Measurements from ENCODE around the gene RIN3. TPM values are rescaled to one million over a fixed set of nuclear protein-coding genes. Genes with fewer than 3 reads are reported as not detected.

RIN3 gene
- total RNA-seq (6.2 TPM), polyA plus RNA-seq (20.6 TPM)
- long read RNA-seq, donor 1 = 0 reads
- long read RNA-seq, donor 2 = 0 reads
- long read RNA-seq, donor 3, partial matches to known transcripts = 13 of 14 reads
- long read RNA-seq, donor 3, other reads (novel, unspliced or antisense) = 0 of 14 reads
- long read RNA-seq, donor 4, full-length matches to known transcripts = 1 of 35 reads
- long read RNA-seq, donor 4, partial matches to known transcripts = 34 of 35 reads
- long read RNA-seq, donor 4, other reads (novel, unspliced or antisense) = 0 of 35 reads
- long read RNA-seq, donor 5, partial matches to known transcripts = 6 of 9 reads
- long read RNA-seq, donor 5, other reads (novel, unspliced or antisense) = 0 of 9 reads
- long read RNA-seq, donor 6, partial matches to known transcripts = 6 of 9 reads
- long read RNA-seq, donor 6, other reads (novel, unspliced or antisense) = 0 of 9 reads
- long read RNA-seq, donor 7, partial matches to known transcripts = 0 of 1 reads
- long read RNA-seq, donor 7, other reads (novel, unspliced or antisense) = 0 of 1 reads
- long read RNA-seq, donor 8 = 0 reads
- long read RNA-seq, donor 9, partial matches to known transcripts = 0 of 1 reads
- long read RNA-seq, donor 9, other reads (novel, unspliced or antisense) = 0 of 1 reads
- long read RNA-seq, donor 10, partial matches to known transcripts = 14 of 16 reads
- long read RNA-seq, donor 10, other reads (novel, unspliced or antisense) = 0 of 16 reads

GRCh38 chr14:92513204-92513965 lies at the start of gene RIN3:
RIN3 (plus strand) TSS chr14:92513781; CDS start chr14:92513933, 152 bp downstream.
- WGBS = 4% methylated on average over 79 of the region's 79 CpGs
- DNase-seq (ENCODE audit: low read depth in 6 of 9, low spot score in 9 of 9) = peak in 1 of 9 donors; percentile 74
- peaks cover 43 to 57% of the 10 kb centered on the region in 2 donors for H3K4me1 ChIP-seq (ENCODE audit: control insufficient read depth in 2 of 2, insufficient read depth in 2 of 2, low read length in 2 of 2)

GRCh38 chr14:92464156-92464555 lies 49.4 kb upstream of the RIN3 start:
- 98% methylated on average over 6 of the region's 6 CpGs for WGBS
- Histone ChIP-seq H3K4me3 (ENCODE audit: low read length in 2 of 2) (no peak overlapping the region), H3K27me3 (ENCODE audit: control insufficient read depth in 2 of 2, insufficient read depth in 1 of 2, low read length in 1 of 2) (no peaks in the 10 kb centered on the region), H3K36me3 (ENCODE audit: control insufficient read depth in 2 of 2, insufficient read depth in 2 of 2, low read length in 1 of 2) (no peaks in the 10 kb centered on the region), H3K27ac (ENCODE audit: low read depth in 1 of 2, low read length in 1 of 2) (no peak overlapping the region), H3K4me1 (ENCODE audit: control insufficient read depth in 2 of 2, insufficient read depth in 2 of 2, low read length in 2 of 2) (peaks cover 12 to 67% of the 10 kb centered on the region in 2 donors), H3K9me3 (ENCODE audit: control insufficient read depth in 2 of 2, insufficient read depth in 1 of 2, low read length in 1 of 2) (peaks cover 0 to 8% of the 10 kb centered on the region in 2 donors)
- DNase-seq (ENCODE audit: low read depth in 6 of 9, low spot score in 9 of 9) = no peak

More at GRCh38 chr14:92513204-92513965, at the start of gene RIN3:
- Histone ChIP-seq H3K27me3 (ENCODE audit: control insufficient read depth in 2 of 2, insufficient read depth in 1 of 2, low read length in 1 of 2) (no peaks in the 10 kb centered on the region), H3K4me3 (ENCODE audit: low read length in 2 of 2) (peak within 1 kb of the TSS; percentile 88), H3K36me3 (ENCODE audit: control insufficient read depth in 2 of 2, insufficient read depth in 2 of 2, low read length in 1 of 2) (no peaks in the 10 kb centered on the region), H3K9me3 (ENCODE audit: control insufficient read depth in 2 of 2, insufficient read depth in 1 of 2, low read length in 1 of 2) (no peaks in the 10 kb centered on the region), H3K27ac (ENCODE audit: low read depth in 1 of 2, low read length in 1 of 2) (peak within 1 kb of the TSS; percentile 88 to 93)

GRCh38 chr14:92464716-92465115 lies 48.9 kb upstream of the RIN3 start:
- no peak for DNase-seq (ENCODE audit: low read depth in 6 of 9, low spot score in 9 of 9)
- Histone ChIP-seq H3K27me3 (ENCODE audit: control insufficient read depth in 2 of 2, insufficient read depth in 1 of 2, low read length in 1 of 2) (no peaks in the 10 kb centered on the region), H3K4me1 (ENCODE audit: control insufficient read depth in 2 of 2, insufficient read depth in 2 of 2, low read length in 2 of 2) (peaks cover 7 to 62% of the 10 kb centered on the region in 2 donors), H3K27ac (ENCODE audit: low read depth in 1 of 2, low read length in 1 of 2) (no peak overlapping the region), H3K4me3 (ENCODE audit: low read length in 2 of 2) (no peak overlapping the region), H3K9me3 (ENCODE audit: control insufficient read depth in 2 of 2, insufficient read depth in 1 of 2, low read length in 1 of 2) (peaks cover 0 to 8% of the 10 kb centered on the region in 2 donors), H3K36me3 (ENCODE audit: control insufficient read depth in 2 of 2, insufficient read depth in 2 of 2, low read length in 1 of 2) (no peaks in the 10 kb centered on the region)
- WGBS = 97% methylated on average over 9 of the region's 9 CpGs

GRCh38 chr14:92465353-92466055 lies 48.1 kb upstream of the RIN3 start:
- Histone ChIP-seq H3K4me3 (ENCODE audit: low read length in 2 of 2) (no peak overlapping the region), H3K4me1 (ENCODE audit: control insufficient read depth in 2 of 2, insufficient read depth in 2 of 2, low read length in 2 of 2) (peaks cover 6 to 54% of the 10 kb centered on the region in 2 donors), H3K9me3 (ENCODE audit: control insufficient read depth in 2 of 2, insufficient read depth in 1 of 2, low read length in 1 of 2) (peaks cover 0 to 8% of the 10 kb centered on the region in 2 donors), H3K36me3 (ENCODE audit: control insufficient read depth in 2 of 2, insufficient read depth in 2 of 2, low read length in 1 of 2) (no peaks in the 10 kb centered on the region), H3K27ac (ENCODE audit: low read depth in 1 of 2, low read length in 1 of 2) (peak overlapping the region in 1 of 2 donors; percentile 59), H3K27me3 (ENCODE audit: control insufficient read depth in 2 of 2, insufficient read depth in 1 of 2, low read length in 1 of 2) (no peaks in the 10 kb centered on the region)
- DNase-seq (ENCODE audit: low read depth in 6 of 9, low spot score in 9 of 9) = peak in 4 of 9 donors; percentile 34 to 77 (median 56)
- WGBS = 60% methylated on average over 13 of the region's 13 CpGs

- Histone ChIP-seq H3K36me3 (ENCODE audit: control insufficient read depth in 2 of 2, insufficient read depth in 2 of 2, low read length in 1 of 2) (no peaks in the 10 kb centered on the region), H3K9me3 (ENCODE audit: control insufficient read depth in 2 of 2, insufficient read depth in 1 of 2, low read length in 1 of 2) (peaks cover 0 to 8% of the 10 kb centered on the region in 2 donors), H3K4me1 (ENCODE audit: control insufficient read depth in 2 of 2, insufficient read depth in 2 of 2, low read length in 2 of 2) (peaks cover 6 to 48% of the 10 kb centered on the region in 2 donors), H3K4me3 (ENCODE audit: low read length in 2 of 2) (no peak overlapping the region), H3K27me3 (ENCODE audit: control insufficient read depth in 2 of 2, insufficient read depth in 1 of 2, low read length in 1 of 2) (no peaks in the 10 kb centered on the region), H3K27ac (ENCODE audit: low read depth in 1 of 2, low read length in 1 of 2) (peak overlapping the region in 1 of 2 donors; percentile 59)
- DNase-seq (ENCODE audit: low read depth in 6 of 9, low spot score in 9 of 9) = no peak
- 98% methylated on average over 3 of the region's 3 CpGs for WGBS
Measured at GRCh38 chr14:92466059-92466458, 47.5 kb upstream of the RIN3 start.

- Histone ChIP-seq H3K36me3 (ENCODE audit: control insufficient read depth in 2 of 2, insufficient read depth in 2 of 2, low read length in 1 of 2) (no peaks in the 10 kb centered on the region), H3K4me3 (ENCODE audit: low read length in 2 of 2) (no peak overlapping the region), H3K4me1 (ENCODE audit: control insufficient read depth in 2 of 2, insufficient read depth in 2 of 2, low read length in 2 of 2) (peaks cover 6 to 30% of the 10 kb centered on the region in 2 donors), H3K9me3 (ENCODE audit: control insufficient read depth in 2 of 2, insufficient read depth in 1 of 2, low read length in 1 of 2) (peaks cover 0 to 8% of the 10 kb centered on the region in 2 donors), H3K27me3 (ENCODE audit: control insufficient read depth in 2 of 2, insufficient read depth in 1 of 2, low read length in 1 of 2) (no peaks in the 10 kb centered on the region), H3K27ac (ENCODE audit: low read depth in 1 of 2, low read length in 1 of 2) (no peak overlapping the region)
- over 99% methylated on average over 2 of the region's 2 CpGs for WGBS
- no peak for DNase-seq (ENCODE audit: low read depth in 6 of 9, low spot score in 9 of 9)
Measured at GRCh38 chr14:92469515-92469914, 44.1 kb upstream of the RIN3 start.

- 97% methylated on average over 3 of the region's 3 CpGs for WGBS
- no peak overlapping the region for H3K27ac ChIP-seq (ENCODE audit: low read depth in 1 of 2, low read length in 1 of 2)
- no peak for DNase-seq (ENCODE audit: low read depth in 6 of 9, low spot score in 9 of 9)
- no peaks in the 10 kb centered on the region for H3K36me3 ChIP-seq (ENCODE audit: control insufficient read depth in 2 of 2, insufficient read depth in 2 of 2, low read length in 1 of 2)
- peaks cover 0 to 8% of the 10 kb centered on the region in 2 donors for H3K9me3 ChIP-seq (ENCODE audit: control insufficient read depth in 2 of 2, insufficient read depth in 1 of 2, low read length in 1 of 2)
- no peak overlapping the region for H3K4me3 ChIP-seq (ENCODE audit: low read length in 2 of 2)
- no peaks in the 10 kb centered on the region for H3K27me3 ChIP-seq (ENCODE audit: control insufficient read depth in 2 of 2, insufficient read depth in 1 of 2, low read length in 1 of 2)
- peaks cover 4 to 23% of the 10 kb centered on the region in 2 donors for H3K4me1 ChIP-seq (ENCODE audit: control insufficient read depth in 2 of 2, insufficient read depth in 2 of 2, low read length in 2 of 2)
Measured at GRCh38 chr14:92470215-92470614, 43.4 kb upstream of the RIN3 start.

- Histone ChIP-seq H3K4me3 (ENCODE audit: low read length in 2 of 2) (no peak overlapping the region), H3K27ac (ENCODE audit: low read depth in 1 of 2, low read length in 1 of 2) (no peak overlapping the region), H3K4me1 (ENCODE audit: control insufficient read depth in 2 of 2, insufficient read depth in 2 of 2, low read length in 2 of 2) (peaks cover 0 to 17% of the 10 kb centered on the region in 2 donors), H3K36me3 (ENCODE audit: control insufficient read depth in 2 of 2, insufficient read depth in 2 of 2, low read length in 1 of 2) (no peaks in the 10 kb centered on the region), H3K27me3 (ENCODE audit: control insufficient read depth in 2 of 2, insufficient read depth in 1 of 2, low read length in 1 of 2) (no peaks in the 10 kb centered on the region), H3K9me3 (ENCODE audit: control insufficient read depth in 2 of 2, insufficient read depth in 1 of 2, low read length in 1 of 2) (peaks cover 0 to 8% of the 10 kb centered on the region in 2 donors)
- WGBS = 98% methylated on average over 1 of the region's 1 CpG
- DNase-seq (ENCODE audit: low read depth in 6 of 9, low spot score in 9 of 9) = no peak
Measured at GRCh38 chr14:92470811-92471210, 42.8 kb upstream of the RIN3 start.
